Frontal cortex (tissue), 4 donors: ENCODE measurements around the gene ST6GALNAC1. TPM values are rescaled to one million over a fixed set of nuclear protein-coding genes. Genes with fewer than 3 reads are reported as not detected.

Experiments used
- DNase-seq, 2 donors: peaks; one replicate each; pipeline ENCODE4 v3.0.0; 2012; ENCODE audit warnings: low spot score in 2 of 2
- FAIRE-seq: peaks from 2 replicates; lab custom pipeline; 2012; peaks lifted over from hg19 to GRCh38; lab: Jason Lieb, UNC
- total RNA-seq: library from RNA; depleted of rRNA; stranded (reverse); fragments of >200 nt; gene quantifications from one replicate; pipeline ENCODE4 v1.2.3, GENCODE V29; 2014
- donor health status: control.
- donor health status: control.
- donor health status: control.

Gene ST6GALNAC1
- 0.82 TPM for total RNA-seq

- DNase-seq (no peak), FAIRE-seq (no peak)
These were observed at the start of gene ST6GALNAC1 for GRCh38 chr17:76643553-76644148. ST6GALNAC1 (minus strand) TSS chr17:76643757; CDS start chr17:76643638, 119 bp downstream.

- FAIRE-seq, result no peak
- no peak for DNase-seq
These were observed 48.0 kb upstream of the ST6GALNAC1 start for GRCh38 chr17:76691379-76692191.

GRCh38 chr17:76690596-76691280 is 47.2 kb upstream of the ST6GALNAC1 start:
- DNase-seq, result no peak
- FAIRE-seq, result no peak

- DNase-seq, result no peak
- FAIRE-seq, result no peak
These were observed 46.3 kb upstream of the ST6GALNAC1 start for GRCh38 chr17:76689859-76690258.

GRCh38 chr17:76688165-76688622 is 44.6 kb upstream of the ST6GALNAC1 start:
- FAIRE-seq, result no peak
- DNase-seq, result no peak

GRCh38 chr17:76687298-76688164 is 44.0 kb upstream of the ST6GALNAC1 start:
- FAIRE-seq (no peak), DNase-seq (no peak)

GRCh38 chr17:76686538-76687297 is 43.2 kb upstream of the ST6GALNAC1 start:
- FAIRE-seq, result no peak

GRCh38 chr17:76685846-76686245 is 42.3 kb upstream of the ST6GALNAC1 start:
- DNase-seq (no peak), FAIRE-seq (no peak)

More at GRCh38 chr17:76686538-76687297, 43.2 kb upstream of the ST6GALNAC1 start:
- no peak for DNase-seq

GRCh38 chr17:76685366-76685765 is 41.8 kb upstream of the ST6GALNAC1 start:
- DNase-seq, result no peak
- FAIRE-seq, result no peak

- DNase-seq (no peak), FAIRE-seq (no peak)
These were observed 41.2 kb upstream of the ST6GALNAC1 start for GRCh38 chr17:76684756-76685155.

GRCh38 chr17:76683921-76684745 is 40.6 kb upstream of the ST6GALNAC1 start:
- no peak for FAIRE-seq

GRCh38 chr17:76683011-76683755 is 39.6 kb upstream of the ST6GALNAC1 start:
- DNase-seq (no peak), FAIRE-seq (no peak)

More at GRCh38 chr17:76683921-76684745, 40.6 kb upstream of the ST6GALNAC1 start:
- DNase-seq, result no peak

GRCh38 chr17:76682296-76682695 is 38.7 kb upstream of the ST6GALNAC1 start:
- DNase-seq (no peak), FAIRE-seq (no peak)

GRCh38 chr17:76681222-76682137 is 37.9 kb upstream of the ST6GALNAC1 start:
- FAIRE-seq (no peak), DNase-seq (peak in 1 of 2 donors; percentile 70)

- DNase-seq (no peak), FAIRE-seq (no peak)
These were observed 35.7 kb upstream of the ST6GALNAC1 start for GRCh38 chr17:76679239-76679638.

- no peak for FAIRE-seq
These were observed 34.8 kb upstream of the ST6GALNAC1 start for GRCh38 chr17:76678330-76678729.

More at GRCh38 chr17:76678330-76678729, 34.8 kb upstream of the ST6GALNAC1 start:
- no peak for DNase-seq
